ENCODE results near the gene LGALS3.

The LGALS3 gene

DNA sequence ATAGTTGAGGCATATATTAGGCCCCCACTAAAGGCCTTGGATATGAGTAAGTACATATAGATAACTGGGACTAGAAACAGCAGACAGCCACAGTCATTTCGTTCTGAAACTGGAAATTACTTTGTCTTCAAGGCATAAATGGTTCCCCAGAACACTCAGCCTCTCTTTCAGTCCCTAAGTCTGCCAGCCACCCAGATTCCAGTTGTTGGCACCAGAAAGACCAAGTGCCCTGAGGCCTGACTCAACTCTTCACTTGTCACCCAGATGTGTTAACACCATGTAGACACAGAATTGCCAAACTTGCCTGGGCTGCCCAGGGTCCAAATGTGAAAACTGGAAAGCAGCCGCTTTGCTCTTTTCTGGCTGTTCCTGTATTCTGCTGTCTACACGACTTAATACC lies 3.0 kb upstream of the LGALS3 start:
- no peak for TF ChIP-seq ZFX (IDR thresholded peaks at IDR 0.05; ENCODE audit: borderline replicate concordance)
- TF ChIP-seq, protein P1, sequence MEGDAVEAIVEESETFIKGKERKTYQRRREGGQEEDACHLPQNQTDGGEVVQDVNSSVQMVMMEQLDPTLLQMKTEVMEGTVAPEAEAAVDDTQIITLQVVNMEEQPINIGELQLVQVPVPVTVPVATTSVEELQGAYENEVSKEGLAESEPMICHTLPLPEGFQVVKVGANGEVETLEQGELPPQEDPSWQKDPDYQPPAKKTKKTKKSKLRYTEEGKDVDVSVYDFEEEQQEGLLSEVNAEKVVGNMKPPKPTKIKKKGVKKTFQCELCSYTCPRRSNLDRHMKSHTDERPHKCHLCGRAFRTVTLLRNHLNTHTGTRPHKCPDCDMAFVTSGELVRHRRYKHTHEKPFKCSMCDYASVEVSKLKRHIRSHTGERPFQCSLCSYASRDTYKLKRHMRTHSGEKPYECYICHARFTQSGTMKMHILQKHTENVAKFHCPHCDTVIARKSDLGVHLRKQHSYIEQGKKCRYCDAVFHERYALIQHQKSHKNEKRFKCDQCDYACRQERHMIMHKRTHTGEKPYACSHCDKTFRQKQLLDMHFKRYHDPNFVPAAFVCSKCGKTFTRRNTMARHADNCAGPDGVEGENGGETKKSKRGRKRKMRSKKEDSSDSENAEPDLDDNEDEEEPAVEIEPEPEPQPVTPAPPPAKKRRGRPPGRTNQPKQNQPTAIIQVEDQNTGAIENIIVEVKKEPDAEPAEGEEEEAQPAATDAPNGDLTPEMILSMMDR (IDR thresholded peaks at IDR 0.05) = no peak
- H3K27ac ChIP-seq = no peak overlapping the region

DNA sequence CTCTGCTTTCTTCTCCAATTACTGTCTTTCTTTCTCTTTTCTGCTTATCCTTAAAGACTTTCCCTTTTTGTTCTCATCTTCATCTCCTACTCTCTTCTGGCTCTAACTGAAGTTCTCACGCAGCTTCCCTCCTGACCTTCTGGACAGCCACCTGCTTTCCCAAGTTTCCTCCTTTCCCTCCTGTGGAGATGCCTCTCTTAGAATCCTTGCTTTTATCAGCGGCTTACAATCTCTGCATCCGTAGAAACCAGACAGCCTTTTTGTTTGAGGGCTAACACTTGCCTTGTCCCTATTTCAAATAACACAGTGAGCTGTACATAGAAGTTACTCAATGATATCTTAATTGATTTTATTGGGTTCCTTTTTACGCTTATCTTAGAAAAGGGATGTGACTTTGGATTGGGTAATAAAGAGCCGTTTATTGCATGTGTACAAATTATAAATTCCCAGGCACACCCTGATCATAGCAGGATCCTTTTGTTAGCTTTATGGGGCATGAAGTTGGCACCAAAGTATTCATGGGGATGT lies 2.1 kb upstream of the LGALS3 start:
- TF ChIP-seq ZFX (IDR thresholded peaks at IDR 0.05; ENCODE audit: borderline replicate concordance) = no peak
- H3K27ac ChIP-seq = no peak overlapping the region

DNA sequence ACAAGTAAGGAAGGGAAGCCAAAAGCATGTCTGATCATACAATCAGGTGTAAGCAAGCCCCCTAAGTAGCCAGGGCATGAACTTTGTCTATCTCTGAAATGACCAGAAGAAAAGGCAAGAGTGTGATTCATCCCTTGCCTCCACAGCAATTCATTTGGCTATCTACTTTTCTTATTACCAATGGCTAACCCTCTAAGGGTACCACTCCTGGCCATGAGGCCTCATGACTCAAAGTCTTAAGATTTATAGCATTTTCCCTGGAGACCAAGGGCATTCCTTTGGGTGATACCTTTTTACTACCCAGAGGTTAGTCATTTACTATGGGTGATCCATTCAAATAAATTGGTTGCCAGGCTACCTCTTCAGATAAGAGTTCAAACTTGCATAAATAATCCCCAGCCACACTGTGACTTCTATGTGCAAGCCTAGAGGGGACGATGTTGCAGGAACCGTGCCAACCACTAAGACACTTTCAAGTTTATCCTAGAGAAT lies 1.5 kb upstream of the LGALS3 start:
- no peak overlapping the region for H3K27ac ChIP-seq
- TF ChIP-seq ZFX (IDR thresholded peaks at IDR 0.05; ENCODE audit: borderline replicate concordance) = no peak
- TF ChIP-seq, protein P1 (IDR thresholded peaks at IDR 0.05) = no peak

DNA sequence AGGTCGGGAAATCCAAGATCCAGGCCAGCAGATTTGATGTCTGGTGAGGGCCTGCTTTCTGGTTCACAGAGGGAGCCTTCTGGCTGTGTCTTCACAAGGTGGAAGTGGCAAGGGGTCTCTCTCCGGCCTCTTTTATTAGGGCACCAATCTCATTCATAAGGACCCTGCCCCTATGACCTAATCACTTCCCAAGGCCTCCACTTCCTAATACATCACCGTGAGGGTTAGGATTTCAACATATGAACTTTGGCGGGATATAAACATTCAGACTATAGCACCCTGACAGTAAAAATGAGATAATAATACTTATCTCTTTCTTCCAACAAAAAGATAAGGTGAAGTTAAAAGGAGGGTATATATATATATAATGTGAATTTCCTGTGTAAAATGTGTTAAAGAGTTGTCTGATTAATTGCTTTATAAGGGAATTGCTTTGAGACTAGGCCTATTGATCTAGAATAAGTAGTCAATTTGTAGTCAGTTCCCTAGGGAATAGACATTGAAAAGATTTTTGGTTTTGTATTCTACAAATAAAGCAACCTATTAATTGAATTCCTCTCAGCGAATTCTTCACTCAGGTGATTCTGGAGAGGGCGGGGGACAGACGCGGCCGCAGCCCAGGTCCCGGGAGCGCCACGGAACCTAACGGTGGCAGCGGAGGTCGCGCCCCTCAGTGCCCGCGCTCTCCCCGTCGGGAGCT lies 516 bp upstream of the LGALS3 start:
- no peak for TF ChIP-seq ZFX (IDR thresholded peaks at IDR 0.05; ENCODE audit: borderline replicate concordance)
- TF ChIP-seq, protein P1 (IDR thresholded peaks at IDR 0.05) = no peak
- H3K27ac ChIP-seq = no peak overlapping the region

DNA sequence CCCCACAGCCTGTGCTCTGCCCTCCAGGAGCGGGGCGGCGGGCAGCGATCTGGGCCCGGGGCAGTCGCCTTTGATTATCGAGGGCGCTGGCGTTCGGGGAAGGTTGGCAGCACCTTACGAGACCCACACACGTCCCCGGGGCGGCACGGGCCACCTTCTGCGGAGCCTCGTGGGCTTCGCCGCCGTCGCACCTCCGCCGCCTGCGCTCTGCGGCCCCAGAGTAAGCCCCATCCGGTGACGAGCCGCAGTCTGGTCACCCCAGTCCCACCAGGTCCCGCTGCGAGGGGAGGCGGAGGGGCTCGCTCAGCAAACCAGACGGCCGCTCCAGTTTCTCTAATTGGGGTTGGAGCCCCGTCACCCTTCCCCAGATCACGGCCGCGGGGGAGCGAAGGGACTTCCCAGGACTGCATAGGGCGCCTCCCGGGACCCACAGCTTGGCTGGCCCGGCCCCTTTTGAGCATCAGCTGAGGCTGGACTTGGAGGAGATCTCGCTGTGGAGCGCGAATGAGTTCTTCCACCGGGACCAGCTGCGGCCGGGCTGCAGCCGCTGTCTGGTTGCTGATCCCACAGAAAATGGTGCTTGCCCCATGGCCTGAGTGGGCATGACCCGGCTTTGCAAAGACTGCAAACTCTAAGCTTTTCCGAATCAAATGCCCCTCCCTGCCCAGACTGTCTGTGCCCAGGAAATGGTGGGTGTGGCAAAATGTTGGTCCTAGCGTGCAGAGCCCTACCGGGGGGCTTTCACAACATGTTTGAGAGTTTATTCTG lies 560 bp downstream of the LGALS3 start:
- H3K27ac ChIP-seq = no peak overlapping the region
- TF ChIP-seq, protein P1 (IDR thresholded peaks at IDR 0.05) = no peak
- no peak for TF ChIP-seq ZFX (IDR thresholded peaks at IDR 0.05; ENCODE audit: borderline replicate concordance)

DNA sequence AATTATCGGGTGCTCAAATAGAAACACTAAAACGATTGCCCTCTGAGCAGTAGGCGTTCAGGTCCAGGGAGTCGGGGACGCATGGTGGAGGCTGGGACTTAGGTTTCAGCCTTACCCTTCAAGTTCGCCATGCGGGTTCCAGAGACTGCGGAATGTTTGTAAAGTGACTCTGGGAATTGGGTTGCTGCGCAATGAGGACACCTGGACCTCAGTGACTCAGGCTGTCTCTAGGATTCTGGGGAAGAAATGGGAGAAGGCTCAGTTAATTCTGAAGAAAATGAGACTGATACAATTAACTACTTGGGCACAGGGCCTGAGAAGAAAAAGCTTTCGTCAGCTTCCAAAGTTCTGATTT lies 1.1 kb downstream of the LGALS3 start:
- TF ChIP-seq ZFX (IDR thresholded peaks at IDR 0.05; ENCODE audit: borderline replicate concordance) = no peak
- TF ChIP-seq, protein P1 (IDR thresholded peaks at IDR 0.05) = no peak
- no peak overlapping the region for H3K27ac ChIP-seq

DNA sequence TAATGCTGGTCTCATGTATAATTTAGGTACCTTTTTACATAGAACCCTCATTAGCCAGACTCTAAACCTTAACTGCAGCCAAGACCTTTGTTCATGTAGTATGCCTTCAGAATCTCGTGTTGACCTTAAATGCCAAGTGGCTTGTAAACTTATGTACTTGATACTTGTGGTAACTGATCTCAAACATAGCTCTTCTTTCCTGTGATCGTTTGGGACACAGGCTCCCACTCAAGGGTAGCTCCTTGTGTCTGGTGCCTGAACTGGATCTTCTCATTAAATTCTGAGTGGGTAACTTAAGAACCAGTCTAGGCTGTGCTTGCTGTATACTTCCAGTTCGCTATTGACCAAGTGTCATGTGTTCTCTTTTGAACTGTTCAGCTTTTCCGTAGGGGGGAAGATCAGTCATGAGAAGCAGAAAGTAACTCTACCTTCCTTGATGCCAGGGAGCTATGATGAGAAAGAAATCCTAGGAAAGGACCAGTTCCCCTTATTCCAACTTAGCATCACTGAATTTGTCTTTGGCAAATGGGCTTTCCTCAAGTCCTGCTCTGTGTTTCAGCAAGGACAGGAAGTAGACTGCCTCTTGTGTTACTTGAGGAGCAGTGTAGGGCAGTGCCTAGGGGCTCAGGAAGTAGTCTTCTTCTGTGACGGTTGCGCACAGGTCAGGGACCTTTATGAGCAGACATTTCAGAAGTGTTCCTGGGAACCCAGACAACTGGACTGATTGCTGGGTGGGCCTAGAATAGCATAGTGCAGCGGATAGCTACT lies 2.5 kb downstream of the LGALS3 start:
- TF ChIP-seq, protein P1 (IDR thresholded peaks at IDR 0.05) = no peak
- no peak for TF ChIP-seq ZFX (IDR thresholded peaks at IDR 0.05; ENCODE audit: borderline replicate concordance)
- no peak overlapping the region for H3K27ac ChIP-seq
